ENCODE measurements around the gene DNAH10.

DNA sequence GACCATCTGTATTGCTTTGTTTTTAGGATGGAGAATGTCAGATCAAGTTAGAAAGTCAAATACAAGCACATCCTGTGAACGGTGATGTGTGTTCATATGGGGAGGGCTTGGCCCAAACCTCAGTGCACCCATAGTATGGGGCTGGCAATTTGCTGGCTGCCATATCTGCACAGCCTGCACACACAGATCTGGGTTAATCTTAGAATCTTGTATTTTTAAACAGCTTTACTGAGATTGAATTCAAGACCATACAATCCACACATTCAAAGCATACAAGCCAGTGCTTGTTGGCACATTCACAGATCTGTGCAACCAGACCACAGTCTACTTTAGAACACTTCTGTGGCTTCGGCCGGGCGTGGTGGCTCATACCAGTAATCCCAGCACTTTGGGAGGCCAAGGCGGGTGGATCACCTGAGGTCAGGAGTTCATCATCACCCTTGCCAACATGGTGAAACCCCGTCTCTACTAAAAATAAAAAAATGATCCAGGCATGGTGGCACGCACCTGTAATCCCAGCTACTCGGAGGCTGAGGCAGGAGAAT, 120.1 kb downstream of the DNAH10 start:
- TF ChIP-seq EHMT2 (IDR thresholded peaks at IDR 0.05; ENCODE audit: low read depth), result no peak
- no peak for TF ChIP-seq NR3C1 (IDR thresholded peaks at IDR 0.05)
- TF ChIP-seq MAZ (IDR thresholded peaks at IDR 0.05; ENCODE audit: borderline replicate concordance, low read depth, low read length), result no peak
- TF ChIP-seq, protein P1, sequence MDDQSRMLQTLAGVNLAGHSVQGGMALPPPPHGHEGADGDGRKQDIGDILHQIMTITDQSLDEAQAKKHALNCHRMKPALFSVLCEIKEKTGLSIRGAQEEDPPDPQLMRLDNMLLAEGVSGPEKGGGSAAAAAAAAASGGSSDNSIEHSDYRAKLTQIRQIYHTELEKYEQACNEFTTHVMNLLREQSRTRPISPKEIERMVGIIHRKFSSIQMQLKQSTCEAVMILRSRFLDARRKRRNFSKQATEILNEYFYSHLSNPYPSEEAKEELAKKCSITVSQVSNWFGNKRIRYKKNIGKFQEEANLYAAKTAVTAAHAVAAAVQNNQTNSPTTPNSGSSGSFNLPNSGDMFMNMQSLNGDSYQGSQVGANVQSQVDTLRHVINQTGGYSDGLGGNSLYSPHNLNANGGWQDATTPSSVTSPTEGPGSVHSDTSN (IDR thresholded peaks at IDR 0.05), result no peak
- TF ChIP-seq, protein P2, sequence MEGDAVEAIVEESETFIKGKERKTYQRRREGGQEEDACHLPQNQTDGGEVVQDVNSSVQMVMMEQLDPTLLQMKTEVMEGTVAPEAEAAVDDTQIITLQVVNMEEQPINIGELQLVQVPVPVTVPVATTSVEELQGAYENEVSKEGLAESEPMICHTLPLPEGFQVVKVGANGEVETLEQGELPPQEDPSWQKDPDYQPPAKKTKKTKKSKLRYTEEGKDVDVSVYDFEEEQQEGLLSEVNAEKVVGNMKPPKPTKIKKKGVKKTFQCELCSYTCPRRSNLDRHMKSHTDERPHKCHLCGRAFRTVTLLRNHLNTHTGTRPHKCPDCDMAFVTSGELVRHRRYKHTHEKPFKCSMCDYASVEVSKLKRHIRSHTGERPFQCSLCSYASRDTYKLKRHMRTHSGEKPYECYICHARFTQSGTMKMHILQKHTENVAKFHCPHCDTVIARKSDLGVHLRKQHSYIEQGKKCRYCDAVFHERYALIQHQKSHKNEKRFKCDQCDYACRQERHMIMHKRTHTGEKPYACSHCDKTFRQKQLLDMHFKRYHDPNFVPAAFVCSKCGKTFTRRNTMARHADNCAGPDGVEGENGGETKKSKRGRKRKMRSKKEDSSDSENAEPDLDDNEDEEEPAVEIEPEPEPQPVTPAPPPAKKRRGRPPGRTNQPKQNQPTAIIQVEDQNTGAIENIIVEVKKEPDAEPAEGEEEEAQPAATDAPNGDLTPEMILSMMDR (IDR thresholded peaks at IDR 0.05), result no peak
- TF ChIP-seq, protein P3, sequence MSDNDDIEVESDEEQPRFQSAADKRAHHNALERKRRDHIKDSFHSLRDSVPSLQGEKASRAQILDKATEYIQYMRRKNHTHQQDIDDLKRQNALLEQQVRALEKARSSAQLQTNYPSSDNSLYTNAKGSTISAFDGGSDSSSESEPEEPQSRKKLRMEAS (IDR thresholded peaks at IDR 0.05), result no peak
